ENCODE results near the gene AREL1. TPM values are rescaled to one million over a fixed set of nuclear protein-coding genes. Genes with fewer than 3 reads are reported as not detected.

The AREL1 gene
- total RNA-seq, 1 experiment from 2014 or later: 27.7 TPM

DNA sequence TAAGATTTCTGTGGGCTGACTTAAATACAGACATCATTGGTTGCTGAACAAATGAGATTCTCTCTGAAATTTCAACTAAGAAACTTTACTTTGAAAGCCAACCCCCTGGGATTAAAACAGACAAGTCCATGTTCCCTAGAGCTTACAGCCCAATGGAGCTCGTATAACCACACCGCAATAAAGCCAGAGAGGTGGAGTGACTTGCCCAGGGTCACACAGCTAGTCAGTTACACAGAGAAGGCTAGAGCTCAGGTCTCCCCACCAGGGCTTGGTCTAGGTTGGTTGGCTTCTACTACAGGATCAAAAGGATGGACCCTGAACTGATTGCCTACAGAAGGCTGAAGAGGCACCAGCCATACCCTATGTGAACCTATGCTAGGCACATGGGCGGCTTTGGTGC lies 92.0 kb downstream of the AREL1 start:
- DNase-seq (ENCODE audit: unreplicated experiment): no peak
- no peaks in the 10 kb centered on the region for H3K36me3 Mint-ChIP-seq (ENCODE audit: insufficient read depth, unreplicated experiment)
- TF ChIP-seq, protein P1, sequence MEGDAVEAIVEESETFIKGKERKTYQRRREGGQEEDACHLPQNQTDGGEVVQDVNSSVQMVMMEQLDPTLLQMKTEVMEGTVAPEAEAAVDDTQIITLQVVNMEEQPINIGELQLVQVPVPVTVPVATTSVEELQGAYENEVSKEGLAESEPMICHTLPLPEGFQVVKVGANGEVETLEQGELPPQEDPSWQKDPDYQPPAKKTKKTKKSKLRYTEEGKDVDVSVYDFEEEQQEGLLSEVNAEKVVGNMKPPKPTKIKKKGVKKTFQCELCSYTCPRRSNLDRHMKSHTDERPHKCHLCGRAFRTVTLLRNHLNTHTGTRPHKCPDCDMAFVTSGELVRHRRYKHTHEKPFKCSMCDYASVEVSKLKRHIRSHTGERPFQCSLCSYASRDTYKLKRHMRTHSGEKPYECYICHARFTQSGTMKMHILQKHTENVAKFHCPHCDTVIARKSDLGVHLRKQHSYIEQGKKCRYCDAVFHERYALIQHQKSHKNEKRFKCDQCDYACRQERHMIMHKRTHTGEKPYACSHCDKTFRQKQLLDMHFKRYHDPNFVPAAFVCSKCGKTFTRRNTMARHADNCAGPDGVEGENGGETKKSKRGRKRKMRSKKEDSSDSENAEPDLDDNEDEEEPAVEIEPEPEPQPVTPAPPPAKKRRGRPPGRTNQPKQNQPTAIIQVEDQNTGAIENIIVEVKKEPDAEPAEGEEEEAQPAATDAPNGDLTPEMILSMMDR (IDR thresholded peaks at IDR 0.05; ENCODE audit: unreplicated experiment): no peak
- no TSS peak for BruUV-seq (replicated peaks)
- ChIA-PET POLR2A (interaction anchor here (0.8 to 2.0 kb wide), 3 partner anchors 27 to 48 kb away, joined by 3 to 5 read pairs (median 4); no protein-coding TSS in a partner anchor), CTCF (interaction anchor here (1.0 kb wide), 1 partner anchor 48 kb away, joined by 3 read pairs; no protein-coding TSS in a partner anchor)
- H3K27me3 Mint-ChIP-seq (ENCODE audit: insufficient read depth, unreplicated experiment): no peaks in the 10 kb centered on the region
- H3K4me1 Mint-ChIP-seq (ENCODE audit: insufficient read depth, unreplicated experiment): peaks cover 49% of the 10 kb centered on the region
- no peaks in the 10 kb centered on the region for H3K9me3 Mint-ChIP-seq (ENCODE audit: unreplicated experiment)
- peak overlapping the region; percentile 71 for H3K27ac Mint-ChIP-seq (ENCODE audit: low read depth, unreplicated experiment)
- intact Hi-C loops (cut with micrococcal nuclease): loop anchor here (5.0 kb wide), 1 partner anchor 36 kb away; no protein-coding TSS in a partner anchor
- H3K4me3 Mint-ChIP-seq (ENCODE audit: unreplicated experiment): no peak overlapping the region

- H3K27ac Mint-ChIP-seq (ENCODE audit: low read depth, unreplicated experiment): peak overlapping the region; percentile 71
- peak; percentile 98 for DNase-seq (ENCODE audit: unreplicated experiment)
- CTCF ChIA-PET: interaction anchor here (1.0 to 3.8 kb wide), 2 partner anchors 11 to 48 kb away, joined by 3 to 21 read pairs; no protein-coding TSS in a partner anchor
- H3K4me1 Mint-ChIP-seq (ENCODE audit: insufficient read depth, unreplicated experiment): peaks cover 53% of the 10 kb centered on the region
- H3K36me3 Mint-ChIP-seq (ENCODE audit: insufficient read depth, unreplicated experiment): no peaks in the 10 kb centered on the region
- H3K9me3 Mint-ChIP-seq (ENCODE audit: unreplicated experiment): no peaks in the 10 kb centered on the region
- TF ChIP-seq, protein P1 (IDR thresholded peaks at IDR 0.05; ENCODE audit: unreplicated experiment): no peak
- intact Hi-C loops (cut with micrococcal nuclease): loop anchor here (5.0 kb wide), 1 partner anchor 37 kb away; no protein-coding TSS in a partner anchor
- no peak overlapping the region for H3K4me3 Mint-ChIP-seq (ENCODE audit: unreplicated experiment)
- H3K27me3 Mint-ChIP-seq (ENCODE audit: insufficient read depth, unreplicated experiment): no peaks in the 10 kb centered on the region
- POLR2A ChIA-PET: interaction anchor here (0.7 to 2.0 kb wide), 4 partner anchors 27 to 48 kb away, joined by 3 to 5 read pairs (median 4); no protein-coding TSS in a partner anchor
- no TSS peak for BruUV-seq (replicated peaks)
These were observed 92.4 kb downstream of the AREL1 start for GRCh38 chr14:74620497-74620921.

- DNase-seq (ENCODE audit: unreplicated experiment): peak; percentile 93
- Mint-ChIP-seq H3K27me3 (ENCODE audit: insufficient read depth, unreplicated experiment) (no peaks in the 10 kb centered on the region), H3K4me1 (ENCODE audit: insufficient read depth, unreplicated experiment) (peaks cover 58% of the 10 kb centered on the region), H3K9me3 (ENCODE audit: unreplicated experiment) (no peaks in the 10 kb centered on the region), H3K4me3 (ENCODE audit: unreplicated experiment) (no peak overlapping the region), H3K36me3 (ENCODE audit: insufficient read depth, unreplicated experiment) (no peaks in the 10 kb centered on the region), H3K27ac (ENCODE audit: low read depth, unreplicated experiment) (peak overlapping the region; percentile 71)
- TF ChIP-seq, protein P1 (IDR thresholded peaks at IDR 0.05; ENCODE audit: unreplicated experiment): no peak
- intact Hi-C loops (cut with micrococcal nuclease): loop anchor here (5.0 kb wide), 2 partner anchors 38 to 143 kb away; partner anchors contain the start of gene YLPM1
- CTCF ChIA-PET: interaction anchor here (3.8 kb wide), 1 partner anchor 10 kb away, joined by 21 read pairs; no protein-coding TSS in a partner anchor
- BruUV-seq (replicated peaks): no TSS peak
- POLR2A ChIA-PET: interaction anchor here (0.6 to 2.1 kb wide), 5 partner anchors 10 to 544 kb away, joined by 3 to 10 read pairs (median 4); no protein-coding TSS in a partner anchor
These were observed 93.2 kb downstream of the AREL1 start for GRCh38 chr14:74619672-74620131.

GRCh38 chr14:74618078-74618952 lies 94.6 kb downstream of the AREL1 start:
- H3K27me3 Mint-ChIP-seq (ENCODE audit: insufficient read depth, unreplicated experiment): no peaks in the 10 kb centered on the region
- POLR2A ChIA-PET: interaction anchor here (0.5 to 4.9 kb wide), 11 partner anchors 9 to 146 kb away, joined by 3 to 40 read pairs (median 4); partner anchors contain the start of gene YLPM1

More at GRCh38 chr14:74618078-74618952, 94.6 kb downstream of the AREL1 start:
- CTCF ChIA-PET: interaction anchor here (0.6 to 3.8 kb wide), 8 partner anchors 9 to 523 kb away, joined by 3 to 21 read pairs (median 3); no protein-coding TSS in a partner anchor
- no TSS peak for BruUV-seq (replicated peaks)
- intact Hi-C loops (cut with micrococcal nuclease): loop anchor here (5.0 kb wide), 1 partner anchor 144 kb away; the partner anchor contains the start of gene YLPM1
- Mint-ChIP-seq H3K27ac (ENCODE audit: low read depth, unreplicated experiment) (peak overlapping the region; percentile 39), H3K4me3 (ENCODE audit: unreplicated experiment) (no peak overlapping the region), H3K9me3 (ENCODE audit: unreplicated experiment) (no peaks in the 10 kb centered on the region), H3K36me3 (ENCODE audit: insufficient read depth, unreplicated experiment) (no peaks in the 10 kb centered on the region), H3K4me1 (ENCODE audit: insufficient read depth, unreplicated experiment) (peaks cover 71% of the 10 kb centered on the region)
- TF ChIP-seq, protein P1 (IDR thresholded peaks at IDR 0.05; ENCODE audit: unreplicated experiment): no peak
- DNase-seq (ENCODE audit: unreplicated experiment): peak; percentile 92

All from MCF 10A (cell line).